Mononuclear cell (primary cell): ENCODE results near the gene FOXD4. TPM values are rescaled to one million over a fixed set of nuclear protein-coding genes. Genes with fewer than 3 reads are reported as not detected.
"Not testable (repeated sequence)": the region's sequence is repeated elsewhere in the genome, so short reads cannot be mapped to it uniquely, and the experiment has no call there.

Source experiments
- H3K27me3 ChIP-seq: 2 replicates; pipeline ENCODE4 v1.6.0; 2011; ENCODE audit warnings: low read length, control low read depth; ENCODE audit not compliant: insufficient read depth
- H3K4me1 ChIP-seq: 2 replicates; pipeline ENCODE4 v1.5.1; 2011; ENCODE audit warnings: mild to moderate bottlenecking, low read length, control low read depth; ENCODE audit not compliant: insufficient read depth
- H3K4me3 ChIP-seq: 2 replicates; pipeline ENCODE4 v1.5.1; 2011; ENCODE audit warnings: mild to moderate bottlenecking, low read length, moderate library complexity
- H3K9me3 ChIP-seq: 2 replicates; pipeline ENCODE4 v1.5.1; 2011; ENCODE audit warnings: low read depth, mild to moderate bottlenecking, control low read depth, low read length
- total RNA-seq: library from RNA; depleted of rRNA; stranded (reverse); fragments of >200 nt; gene quantifications from one replicate; pipeline ENCODE4 v1.2.3, GENCODE V29; 2012

The FOXD4 gene
- total RNA-seq, 1 donor: not detected

DNA sequence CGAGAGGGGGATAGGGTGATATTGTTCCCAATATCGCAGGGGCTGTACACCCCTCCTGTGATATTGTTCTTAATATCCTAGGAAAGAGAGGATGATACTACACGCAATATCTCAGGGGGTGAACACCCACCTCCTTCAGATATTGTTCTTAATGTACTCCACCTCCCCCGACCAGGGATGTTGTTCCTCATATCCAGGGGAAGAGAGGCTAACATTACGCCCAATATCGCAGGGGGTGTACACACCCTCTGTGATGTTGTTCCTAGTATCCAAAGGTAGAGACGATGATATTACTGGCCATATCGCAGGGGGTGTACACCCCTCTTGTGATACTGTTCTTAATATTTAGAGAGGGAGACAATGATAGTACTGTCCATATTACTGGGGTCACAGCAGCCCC is 12.2 kb downstream of the FOXD4 start:
- H3K4me3 ChIP-seq, H3K4me1 ChIP-seq, H3K9me3 ChIP-seq: not testable (repeated sequence)
- H3K27me3 ChIP-seq: peaks cover 27% of the 10 kb centered on the region

DNA sequence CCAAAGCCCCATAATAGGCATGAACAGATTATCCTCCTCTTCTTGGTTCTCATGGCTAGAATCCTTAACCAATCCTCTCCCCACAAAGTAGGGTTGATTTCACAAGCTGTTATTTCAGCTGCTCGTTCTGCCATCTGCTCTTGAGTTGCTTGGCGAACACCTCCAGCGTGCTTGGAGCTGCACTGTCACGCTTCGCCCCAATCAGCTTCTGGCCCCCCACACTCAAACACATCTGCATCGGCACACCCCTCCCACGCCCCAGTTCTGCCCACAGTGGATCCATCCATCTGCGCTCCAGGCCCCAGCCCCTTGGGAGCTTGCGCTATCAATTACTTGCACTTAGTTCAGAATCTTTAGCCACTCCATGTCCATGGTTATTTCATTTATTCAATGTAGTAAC is 17.8 kb downstream of the FOXD4 start:
- H3K27me3 ChIP-seq, H3K4me1 ChIP-seq, H3K9me3 ChIP-seq, H3K4me3 ChIP-seq: not testable (repeated sequence)

DNA sequence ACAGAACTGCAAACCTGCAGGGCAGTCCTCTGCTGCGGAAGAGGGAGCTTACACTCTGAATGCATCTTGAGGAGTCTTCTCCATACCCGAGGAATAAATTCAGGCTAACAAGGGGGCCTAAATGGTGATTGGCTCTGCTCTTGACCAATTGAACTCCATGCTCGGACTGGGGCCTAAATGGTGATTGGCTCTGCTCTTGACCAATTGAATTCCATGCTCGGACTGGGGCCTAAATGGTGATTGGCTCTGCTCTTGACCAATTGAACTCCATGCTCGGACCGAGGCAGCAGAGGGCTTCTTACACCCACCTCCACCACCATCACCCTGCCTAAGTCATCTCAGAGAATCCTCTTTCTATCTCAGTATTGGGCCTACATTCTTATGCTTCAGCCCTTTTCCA is 18.4 kb downstream of the FOXD4 start:
- not testable (repeated sequence) for H3K4me3 ChIP-seq, H3K27me3 ChIP-seq, H3K4me1 ChIP-seq, H3K9me3 ChIP-seq

DNA sequence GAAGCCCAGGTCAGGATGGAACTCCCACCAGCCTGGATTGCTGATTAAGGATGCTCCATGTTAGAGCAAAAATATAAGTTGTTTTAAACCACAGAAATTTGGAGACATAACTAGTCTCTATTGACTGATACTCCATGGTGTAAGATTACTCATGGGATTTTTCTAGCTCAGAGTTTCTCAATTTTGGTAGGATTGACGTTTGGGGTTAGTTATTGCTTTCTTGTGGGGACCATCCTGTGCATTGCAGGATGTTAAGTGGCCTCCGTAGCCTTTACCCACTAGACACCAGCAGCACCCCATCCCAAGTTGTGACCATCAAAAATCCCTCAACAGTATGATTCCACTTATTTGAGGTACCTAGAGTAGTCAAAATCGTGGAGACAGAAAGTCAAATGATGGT is 19.4 kb downstream of the FOXD4 start:
- not testable (repeated sequence) for H3K27me3 ChIP-seq, H3K4me1 ChIP-seq, H3K9me3 ChIP-seq, H3K4me3 ChIP-seq

DNA sequence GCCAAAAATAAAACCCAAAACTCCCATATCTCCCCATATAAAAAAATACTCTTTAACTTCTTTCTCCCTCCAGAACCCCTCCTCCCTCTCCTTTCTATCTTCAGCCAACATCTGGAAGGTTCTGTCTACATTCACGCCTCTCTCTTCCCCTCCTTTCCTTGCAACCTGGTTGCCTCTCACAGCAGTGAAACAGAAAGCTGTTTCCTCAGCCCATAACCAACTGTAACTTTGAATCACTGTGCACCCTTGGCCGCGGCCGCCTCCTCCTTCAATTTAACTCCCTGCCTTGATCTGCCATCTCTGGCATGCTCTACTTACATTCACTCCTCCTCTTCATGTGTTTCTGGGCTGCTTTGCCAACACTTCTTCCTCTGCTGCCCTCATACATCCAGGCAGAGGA is 23.2 kb downstream of the FOXD4 start:
- not testable (repeated sequence) for H3K27me3 ChIP-seq, H3K4me1 ChIP-seq, H3K9me3 ChIP-seq, H3K4me3 ChIP-seq

DNA sequence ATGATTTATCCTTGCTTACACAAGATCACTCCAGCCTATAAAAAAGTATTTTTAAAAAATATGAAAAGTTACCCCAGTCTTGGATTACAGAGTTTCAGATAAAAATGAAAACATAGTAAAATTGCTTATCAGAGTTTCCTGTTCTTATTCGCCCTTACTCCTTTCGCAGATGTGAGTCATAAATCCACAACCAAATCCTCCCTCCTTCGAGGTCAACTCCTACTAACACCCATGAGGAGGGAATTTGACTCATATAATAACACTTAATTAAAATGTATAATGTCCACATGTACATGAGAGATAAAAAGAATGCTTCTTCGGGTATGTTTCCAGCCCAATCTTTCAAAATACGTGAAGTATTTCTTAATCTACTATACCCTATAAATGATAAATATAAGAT is 23.9 kb downstream of the FOXD4 start:
- H3K9me3 ChIP-seq, H3K4me3 ChIP-seq, H3K27me3 ChIP-seq, H3K4me1 ChIP-seq: not testable (repeated sequence)

DNA sequence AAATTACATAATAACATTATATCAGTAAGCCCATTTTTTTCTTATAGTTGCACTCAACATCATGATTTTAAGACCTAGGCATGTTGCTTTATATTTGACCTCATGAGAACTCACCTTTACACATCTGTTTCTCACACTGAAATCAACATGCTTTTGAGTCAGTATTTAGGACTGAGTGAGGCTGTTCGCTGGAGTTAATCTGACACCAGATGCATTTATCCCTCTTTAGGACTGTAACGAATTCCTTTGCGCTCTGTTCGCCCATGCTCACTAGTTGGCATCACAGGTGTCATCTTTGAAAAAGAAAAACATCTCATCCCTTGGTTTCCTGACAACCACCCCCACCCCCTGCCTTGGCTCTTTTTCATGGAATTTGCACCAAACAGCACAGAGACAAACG is 24.3 kb downstream of the FOXD4 start:
- not testable (repeated sequence) for H3K4me1 ChIP-seq, H3K9me3 ChIP-seq, H3K27me3 ChIP-seq, H3K4me3 ChIP-seq

DNA sequence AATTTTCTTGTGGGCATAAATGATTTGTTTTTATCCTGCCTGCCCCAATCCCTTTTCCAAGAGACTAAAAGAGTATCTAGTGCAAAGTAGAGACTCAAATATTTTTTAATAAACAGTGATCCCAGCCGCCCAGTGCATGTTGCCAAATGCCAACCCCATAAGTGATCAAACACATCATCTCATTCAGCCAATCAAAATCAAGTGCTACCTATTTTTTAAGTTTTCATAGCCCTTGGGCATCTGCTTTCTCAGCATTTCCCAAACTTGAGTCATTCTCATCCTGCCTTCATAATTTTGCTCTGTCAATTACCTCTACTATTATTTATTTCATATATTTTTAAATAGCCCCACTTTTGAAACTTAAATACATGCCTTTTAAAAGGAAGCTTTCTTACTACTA is 27.4 kb downstream of the FOXD4 start:
- not testable (repeated sequence) for H3K4me1 ChIP-seq

DNA sequence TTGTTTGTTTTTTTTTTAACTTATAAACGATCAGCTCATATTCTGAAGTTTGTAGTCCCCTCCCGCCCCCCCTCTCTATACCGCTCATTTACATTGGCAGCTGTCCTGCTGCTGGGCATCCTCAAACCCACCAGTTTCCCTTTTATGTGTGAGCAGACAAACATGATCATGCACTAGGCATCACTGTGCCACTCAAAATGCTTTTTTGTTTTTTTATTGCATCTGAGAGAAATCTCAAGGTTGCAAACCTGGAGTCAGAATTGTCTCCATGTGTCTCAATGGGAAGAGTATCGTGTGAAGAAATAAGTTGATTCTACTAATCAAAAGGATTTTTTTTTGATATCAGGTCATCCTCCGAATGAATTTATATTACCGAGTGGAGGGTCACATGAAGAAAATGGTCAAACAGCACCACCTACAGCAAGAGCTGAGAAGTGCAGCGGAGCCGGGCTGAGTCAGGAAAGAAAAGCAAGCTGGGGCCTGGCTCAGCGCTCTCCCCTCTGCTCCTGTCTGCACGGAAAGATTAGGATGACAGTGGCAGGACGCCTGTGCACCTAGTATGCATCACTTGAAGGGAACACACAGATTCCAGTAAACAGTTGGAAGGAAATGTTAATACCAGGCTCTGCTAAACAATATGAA is 29.7 kb downstream of the FOXD4 start:
- H3K4me3 ChIP-seq, H3K27me3 ChIP-seq, H3K4me1 ChIP-seq, H3K9me3 ChIP-seq: not testable (repeated sequence)

More for the DNA sequence above, 27.4 kb downstream of the FOXD4 start:
- not testable (repeated sequence) for H3K27me3 ChIP-seq, H3K4me3 ChIP-seq, H3K9me3 ChIP-seq

DNA sequence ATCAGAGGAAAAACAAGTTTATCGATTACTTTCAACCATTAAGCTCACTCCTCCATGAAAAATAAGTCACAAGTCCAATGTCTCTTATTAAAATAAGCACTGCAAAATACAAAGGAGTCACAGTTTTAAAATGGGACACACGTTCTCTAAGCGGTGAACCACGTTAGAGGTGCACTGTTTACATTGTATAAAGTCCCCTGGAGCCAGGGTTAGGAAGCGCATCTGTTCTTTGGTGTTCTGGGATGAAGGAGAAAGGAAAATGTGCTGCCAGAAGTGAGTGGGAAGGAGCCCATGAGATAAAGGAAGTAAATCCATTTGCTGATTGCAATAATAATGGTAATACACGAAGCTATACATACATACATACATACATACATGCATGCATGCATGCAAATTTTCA is 30.4 kb downstream of the FOXD4 start:
- H3K27me3 ChIP-seq: not testable (repeated sequence)

DNA sequence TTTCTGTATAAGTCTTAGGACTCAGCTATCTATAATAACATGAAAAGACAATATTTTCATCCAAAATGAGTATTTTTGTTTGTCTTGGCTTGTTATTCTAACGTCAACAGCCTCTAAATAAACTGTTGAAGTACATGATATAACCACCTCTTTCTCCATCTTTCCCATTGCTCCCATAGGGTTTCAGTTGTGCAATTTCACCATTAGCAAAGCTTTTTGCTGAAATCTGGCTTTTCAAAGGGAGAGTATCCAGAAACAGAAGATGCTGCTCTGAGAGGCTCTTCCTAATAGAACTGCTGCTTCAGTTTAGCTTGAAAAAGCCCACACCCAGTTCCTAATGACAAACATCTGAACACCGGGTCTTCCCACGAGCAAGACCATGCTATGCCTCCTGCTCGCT is 31.1 kb downstream of the FOXD4 start:
- not testable (repeated sequence) for H3K27me3 ChIP-seq, H3K4me3 ChIP-seq, H3K9me3 ChIP-seq, H3K4me1 ChIP-seq

More for the DNA sequence above, 30.4 kb downstream of the FOXD4 start:
- not testable (repeated sequence) for H3K4me3 ChIP-seq, H3K4me1 ChIP-seq, H3K9me3 ChIP-seq

DNA sequence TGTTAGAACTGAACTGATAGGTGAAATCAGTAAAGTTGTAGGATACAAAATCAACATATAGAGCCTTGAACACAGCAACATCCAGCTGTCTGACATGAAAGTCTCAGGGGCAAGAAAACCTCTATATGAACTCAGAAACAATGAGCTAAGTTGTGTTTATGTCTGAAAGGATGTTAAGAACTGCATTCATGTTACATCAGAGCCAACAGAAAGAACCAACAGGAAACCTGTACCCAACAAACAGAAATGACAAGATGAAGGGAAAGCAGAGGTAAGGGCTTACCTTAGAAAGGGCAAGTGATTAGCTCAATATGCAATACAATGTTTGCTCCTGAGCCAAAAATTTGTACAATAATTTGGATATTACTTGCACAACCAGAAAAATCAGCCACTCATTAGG is 31.5 kb downstream of the FOXD4 start:
- not testable (repeated sequence) for H3K4me1 ChIP-seq, H3K4me3 ChIP-seq, H3K27me3 ChIP-seq, H3K9me3 ChIP-seq

DNA sequence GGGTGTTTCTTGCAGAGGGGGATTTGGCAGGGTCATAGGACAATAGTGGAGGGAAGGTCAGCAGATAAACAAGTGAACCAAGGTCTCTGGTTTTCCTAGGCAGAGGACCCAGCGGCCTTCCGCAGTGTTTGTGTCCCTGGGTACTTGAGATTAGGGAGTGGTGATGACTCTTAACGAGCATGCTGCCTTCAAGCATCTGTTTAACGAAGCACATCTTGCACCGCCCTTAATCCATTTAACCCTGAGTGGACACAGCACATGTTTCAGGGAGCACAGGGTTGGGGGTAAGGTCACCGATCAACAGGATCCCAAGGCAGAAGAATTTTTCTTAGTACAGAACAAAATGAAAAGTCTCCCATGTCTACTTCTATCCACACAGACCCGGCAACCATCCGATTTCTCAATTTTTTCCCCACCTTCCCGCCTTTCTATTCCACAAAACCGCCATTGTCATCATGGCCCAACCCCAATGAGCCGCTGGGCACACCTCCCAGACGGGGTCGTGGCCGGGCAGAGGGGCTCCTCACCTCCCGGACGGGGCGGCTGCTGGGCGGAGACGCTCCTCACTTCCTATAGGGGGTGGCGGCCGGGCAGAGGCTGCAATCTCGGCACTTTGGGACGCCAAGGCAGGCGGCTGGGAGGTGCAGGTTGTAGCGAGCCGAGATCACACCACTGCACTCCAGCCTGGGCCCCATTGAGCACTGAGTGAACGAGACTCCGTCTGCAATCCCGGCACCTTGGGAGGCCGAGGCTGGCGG is 35.1 kb downstream of the FOXD4 start:
- H3K9me3 ChIP-seq, H3K4me1 ChIP-seq, H3K4me3 ChIP-seq, H3K27me3 ChIP-seq: not testable (repeated sequence)

DNA sequence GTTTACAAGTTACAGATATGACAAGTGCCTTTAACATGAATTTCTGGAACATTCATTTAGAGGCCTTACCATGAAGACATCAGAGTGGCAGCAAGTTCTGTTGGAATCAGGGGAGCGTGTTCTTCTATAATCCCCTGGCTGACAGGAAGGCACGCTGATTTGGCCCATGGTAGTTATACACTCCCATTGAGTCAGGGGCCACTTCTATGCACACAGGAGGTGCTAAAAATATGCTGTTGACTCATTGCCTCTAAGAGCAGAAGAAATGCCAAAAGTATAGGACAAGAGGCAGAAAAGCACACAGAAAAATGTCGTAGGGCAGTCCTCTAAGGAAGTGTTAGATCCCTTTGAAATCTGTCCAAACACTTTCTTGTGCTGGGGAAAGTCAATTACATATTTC is 39.9 kb downstream of the FOXD4 start:
- not testable (repeated sequence) for H3K4me3 ChIP-seq, H3K4me1 ChIP-seq, H3K27me3 ChIP-seq, H3K9me3 ChIP-seq

DNA sequence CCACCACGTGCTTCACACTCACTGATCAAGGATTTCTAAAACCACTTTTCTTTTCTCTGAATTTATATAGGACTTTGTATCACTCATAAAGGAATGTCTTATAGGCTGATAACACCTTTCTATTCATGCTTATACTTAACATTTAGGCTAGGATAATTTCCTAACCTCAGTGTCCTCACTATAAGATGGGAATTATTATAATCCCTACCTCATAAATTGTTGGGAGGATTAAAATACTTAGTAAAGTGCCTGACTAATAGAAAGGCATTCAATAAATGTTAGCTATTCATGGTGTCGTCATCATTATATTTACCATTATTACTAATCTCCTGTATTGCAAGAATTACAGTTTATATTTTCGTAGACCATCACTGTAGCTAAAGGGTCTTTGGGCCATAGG is 41.8 kb downstream of the FOXD4 start:
- H3K4me1 ChIP-seq, H3K27me3 ChIP-seq, H3K9me3 ChIP-seq, H3K4me3 ChIP-seq: not testable (repeated sequence)

DNA sequence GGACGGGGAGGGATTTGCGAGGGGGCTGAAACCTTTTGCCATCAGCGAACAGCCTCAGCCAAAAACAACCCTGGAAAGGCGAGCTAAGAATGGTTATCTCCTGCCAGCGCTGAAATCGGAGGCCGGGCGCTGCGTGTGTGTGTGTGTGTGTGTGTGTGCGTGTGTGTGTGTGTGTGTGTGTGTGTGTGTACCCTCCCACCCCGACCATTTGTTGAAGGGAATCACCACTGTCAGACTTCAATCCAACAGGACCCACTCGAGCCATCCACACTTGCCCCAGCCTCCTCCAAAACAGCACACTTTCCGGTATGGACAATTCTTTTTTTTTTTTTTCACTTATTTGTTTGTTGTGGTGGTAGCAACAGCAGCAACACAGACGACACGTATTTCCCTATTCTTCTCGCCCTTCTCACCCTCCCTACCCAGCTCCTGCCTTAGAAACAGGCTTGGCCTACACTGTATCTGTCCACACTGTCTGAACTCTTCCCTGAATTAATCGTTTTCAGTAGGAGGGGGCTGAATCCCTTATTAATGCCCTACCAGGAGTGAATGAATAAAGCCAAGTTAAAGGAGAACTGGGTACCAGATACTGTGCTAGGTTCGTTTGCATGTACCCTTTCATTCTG is 44.2 kb downstream of the FOXD4 start:
- H3K9me3 ChIP-seq, H3K4me1 ChIP-seq, H3K4me3 ChIP-seq, H3K27me3 ChIP-seq: not testable (repeated sequence)
